IPS DF 4.7 (cell line): ENCODE measurements around the gene FOXN4.

Experiments used
- DNase-seq: peaks from one replicate; pipeline ENCODE4 v3.0.0-alpha.2; 2013; ENCODE audit warnings: low spot score; ENCODE audit errors: extremely low read depth

The FOXN4 gene

GRCh38 chr12:109258607-109259544 is 50.2 kb downstream of the FOXN4 start:
- DNase-seq = no peak

- DNase-seq = no peak
Measured at GRCh38 chr12:109258201-109258600, 50.9 kb downstream of the FOXN4 start.

- DNase-seq = no peak
Measured at GRCh38 chr12:109256011-109256410, 53.1 kb downstream of the FOXN4 start.

GRCh38 chr12:109255377-109255776 is 53.7 kb downstream of the FOXN4 start:
- DNase-seq = no peak

GRCh38 chr12:109253913-109254544 is 55.1 kb downstream of the FOXN4 start:
- no peak for DNase-seq

GRCh38 chr12:109252799-109253198 is 56.3 kb downstream of the FOXN4 start:
- no peak for DNase-seq

GRCh38 chr12:109250523-109250922 is 58.6 kb downstream of the FOXN4 start:
- no peak for DNase-seq

GRCh38 chr12:109247831-109248654 is 61.0 kb downstream of the FOXN4 start:
- no peak for DNase-seq

- no peak for DNase-seq
Measured at GRCh38 chr12:109246221-109246620, 62.9 kb downstream of the FOXN4 start.

GRCh38 chr12:109244073-109244472 is 65.0 kb downstream of the FOXN4 start:
- no peak for DNase-seq

- DNase-seq = no peak
Measured at GRCh38 chr12:109241936-109242335, 67.1 kb downstream of the FOXN4 start.

- no peak for DNase-seq
Measured at GRCh38 chr12:109240365-109240764, 68.7 kb downstream of the FOXN4 start.

- no peak for DNase-seq
Measured at GRCh38 chr12:109239691-109240090, 69.4 kb downstream of the FOXN4 start.

GRCh38 chr12:109239179-109239578 is 69.9 kb downstream of the FOXN4 start:
- no peak for DNase-seq

GRCh38 chr12:109236257-109236656 is 72.8 kb downstream of the FOXN4 start:
- no peak for DNase-seq

- DNase-seq = no peak
Measured at GRCh38 chr12:109234012-109234411, 75.1 kb downstream of the FOXN4 start.

- no peak for DNase-seq
Measured at GRCh38 chr12:109232731-109233130, 76.4 kb downstream of the FOXN4 start.

GRCh38 chr12:109230193-109230592 is 78.9 kb downstream of the FOXN4 start:
- no peak for DNase-seq

GRCh38 chr12:109228664-109229063 is 80.4 kb downstream of the FOXN4 start:
- no peak for DNase-seq
